ENCODE data around the gene TOP3A.
A peak's percentile ranks its signal among the peaks of the same experiment; 100 is the strongest.
"Not testable (repeated sequence)": the region's sequence is repeated elsewhere in the genome, so short reads cannot be mapped to it uniquely, and the experiment has no call there.

TOP3A gene, protein sequence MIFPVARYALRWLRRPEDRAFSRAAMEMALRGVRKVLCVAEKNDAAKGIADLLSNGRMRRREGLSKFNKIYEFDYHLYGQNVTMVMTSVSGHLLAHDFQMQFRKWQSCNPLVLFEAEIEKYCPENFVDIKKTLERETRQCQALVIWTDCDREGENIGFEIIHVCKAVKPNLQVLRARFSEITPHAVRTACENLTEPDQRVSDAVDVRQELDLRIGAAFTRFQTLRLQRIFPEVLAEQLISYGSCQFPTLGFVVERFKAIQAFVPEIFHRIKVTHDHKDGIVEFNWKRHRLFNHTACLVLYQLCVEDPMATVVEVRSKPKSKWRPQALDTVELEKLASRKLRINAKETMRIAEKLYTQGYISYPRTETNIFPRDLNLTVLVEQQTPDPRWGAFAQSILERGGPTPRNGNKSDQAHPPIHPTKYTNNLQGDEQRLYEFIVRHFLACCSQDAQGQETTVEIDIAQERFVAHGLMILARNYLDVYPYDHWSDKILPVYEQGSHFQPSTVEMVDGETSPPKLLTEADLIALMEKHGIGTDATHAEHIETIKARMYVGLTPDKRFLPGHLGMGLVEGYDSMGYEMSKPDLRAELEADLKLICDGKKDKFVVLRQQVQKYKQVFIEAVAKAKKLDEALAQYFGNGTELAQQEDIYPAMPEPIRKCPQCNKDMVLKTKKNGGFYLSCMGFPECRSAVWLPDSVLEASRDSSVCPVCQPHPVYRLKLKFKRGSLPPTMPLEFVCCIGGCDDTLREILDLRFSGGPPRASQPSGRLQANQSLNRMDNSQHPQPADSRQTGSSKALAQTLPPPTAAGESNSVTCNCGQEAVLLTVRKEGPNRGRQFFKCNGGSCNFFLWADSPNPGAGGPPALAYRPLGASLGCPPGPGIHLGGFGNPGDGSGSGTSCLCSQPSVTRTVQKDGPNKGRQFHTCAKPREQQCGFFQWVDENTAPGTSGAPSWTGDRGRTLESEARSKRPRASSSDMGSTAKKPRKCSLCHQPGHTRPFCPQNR

DNA sequence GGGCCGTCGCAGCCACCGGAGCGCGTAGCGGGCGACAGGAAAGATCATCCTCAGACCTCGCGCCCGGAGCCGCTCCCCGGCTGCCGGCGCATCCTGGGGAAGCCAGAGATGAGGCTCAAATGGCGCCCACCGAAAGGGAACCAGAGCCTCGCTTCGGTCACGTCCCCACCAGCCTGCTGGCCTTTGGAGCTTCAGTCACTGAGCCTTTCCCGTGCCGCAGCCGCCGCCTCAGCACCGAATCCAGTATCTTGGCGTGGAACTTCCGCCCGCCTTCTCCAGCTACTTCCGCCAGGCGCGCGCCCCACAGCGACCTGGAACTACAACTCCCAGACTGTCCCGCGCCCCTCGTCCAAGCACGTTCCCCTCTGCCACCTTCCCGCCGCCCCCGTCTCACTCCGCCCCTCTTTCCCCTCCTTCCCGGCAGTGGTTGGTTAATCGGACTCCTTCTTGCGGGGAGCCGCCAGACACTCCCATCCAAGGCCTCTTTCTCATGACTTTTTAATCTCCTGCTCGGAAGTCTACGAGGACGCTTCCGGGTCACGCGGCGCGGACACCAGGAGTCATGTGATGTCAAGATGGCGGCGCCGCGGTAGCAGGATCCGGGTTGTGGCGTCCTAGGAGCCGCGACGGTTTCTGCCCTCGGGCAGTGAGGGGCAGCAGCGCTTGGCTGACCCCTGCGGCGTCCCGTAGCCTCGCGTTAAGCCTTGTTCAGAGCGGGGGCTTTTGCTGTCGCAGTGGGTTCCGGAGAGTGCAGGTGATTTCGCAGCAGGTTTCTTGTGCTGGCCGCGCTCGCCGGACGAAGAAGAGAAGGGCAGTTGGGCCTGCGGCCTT is at the start of gene TOP3A, which contains the start of gene SMCR8:
Gene TOP3A, minus strand, starts transcription at position 264 of the 831 bp plus-strand sequence. Its CDS starts 216 bp downstream, at position 48.
Gene SMCR8, plus strand, starts transcription at position 563 of the 831 bp plus-strand sequence. CDS start 497 bp downstream, outside the sequence.
- DNase-seq: peak; percentile 98 to 99

GRCh38 chr17:18364166-18364565 is 49.4 kb upstream of the TOP3A start:
- no peak for DNase-seq

DNA sequence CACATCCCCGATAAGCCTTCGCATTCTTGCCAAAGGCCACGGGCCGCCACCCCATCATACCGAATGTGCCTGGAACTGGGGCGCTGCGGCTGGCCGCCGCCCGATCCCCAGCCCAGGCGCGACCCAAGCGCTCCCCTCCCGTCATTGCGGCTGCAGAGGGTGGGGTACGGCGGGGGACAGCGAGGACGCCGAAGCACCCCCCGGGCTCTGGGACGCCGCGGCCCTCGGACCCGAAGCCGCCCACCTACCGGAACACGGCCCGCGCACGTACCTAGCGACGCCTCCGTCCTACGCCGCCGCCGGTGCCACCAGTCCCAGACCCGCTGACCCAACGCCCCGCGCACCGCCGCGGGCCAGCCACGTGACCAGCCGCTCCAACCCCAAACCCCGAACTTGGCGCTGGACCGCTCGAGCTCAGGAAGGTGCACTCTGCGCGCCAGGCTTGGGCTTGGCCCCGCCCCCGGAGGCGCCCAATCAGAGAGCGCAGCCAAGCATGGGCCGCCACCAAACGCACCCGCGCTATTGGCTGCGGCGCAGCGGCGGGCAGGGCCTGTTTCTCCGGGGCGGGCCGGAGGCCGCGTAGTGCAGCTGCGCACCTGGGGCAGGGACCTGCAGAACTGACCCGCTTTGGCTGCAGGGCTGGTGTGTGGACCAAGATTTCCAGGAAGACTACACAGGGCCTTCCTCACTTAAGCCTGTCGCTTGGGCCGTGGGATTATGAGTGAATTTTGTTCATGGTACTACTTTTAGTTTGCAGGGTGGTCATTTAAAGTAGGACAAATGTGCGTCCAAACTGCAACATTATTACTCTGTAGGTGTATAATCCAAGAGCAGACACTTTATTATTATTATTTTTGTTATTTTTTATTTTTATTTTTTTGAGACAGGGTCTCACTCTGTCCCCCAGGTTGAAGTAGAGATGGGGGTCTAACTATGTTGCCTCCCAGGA is 48.6 kb upstream of the TOP3A start, which contains the start of gene SHMT1:
Gene SHMT1, minus strand, starts transcription at position 450 of the 949 bp plus-strand sequence. CDS start 7,569 bp downstream, outside the sequence.
- DNase-seq: peak; percentile 91 to 94

DNA sequence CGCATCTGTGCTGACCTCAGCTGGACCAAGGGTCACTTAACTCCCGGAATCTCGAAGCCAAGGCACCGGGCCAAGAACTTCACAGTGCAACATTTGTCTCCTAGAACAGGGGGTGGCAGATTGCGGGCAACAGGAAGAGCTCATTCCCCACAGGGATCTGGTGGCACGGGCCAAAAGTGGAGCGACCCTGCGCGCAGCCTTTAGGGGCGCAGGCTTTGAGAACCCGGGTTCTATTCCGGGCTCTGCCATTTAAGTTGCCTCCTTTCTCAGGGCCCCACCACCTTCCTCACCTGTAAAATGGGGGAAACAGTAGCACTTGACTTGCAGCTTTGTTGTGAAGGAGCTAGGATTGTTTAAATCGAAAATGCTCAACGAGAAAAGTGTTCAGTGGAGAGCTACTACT is 47.9 kb upstream of the TOP3A start:
- DNase-seq: peak; percentile 21 to 26

DNA sequence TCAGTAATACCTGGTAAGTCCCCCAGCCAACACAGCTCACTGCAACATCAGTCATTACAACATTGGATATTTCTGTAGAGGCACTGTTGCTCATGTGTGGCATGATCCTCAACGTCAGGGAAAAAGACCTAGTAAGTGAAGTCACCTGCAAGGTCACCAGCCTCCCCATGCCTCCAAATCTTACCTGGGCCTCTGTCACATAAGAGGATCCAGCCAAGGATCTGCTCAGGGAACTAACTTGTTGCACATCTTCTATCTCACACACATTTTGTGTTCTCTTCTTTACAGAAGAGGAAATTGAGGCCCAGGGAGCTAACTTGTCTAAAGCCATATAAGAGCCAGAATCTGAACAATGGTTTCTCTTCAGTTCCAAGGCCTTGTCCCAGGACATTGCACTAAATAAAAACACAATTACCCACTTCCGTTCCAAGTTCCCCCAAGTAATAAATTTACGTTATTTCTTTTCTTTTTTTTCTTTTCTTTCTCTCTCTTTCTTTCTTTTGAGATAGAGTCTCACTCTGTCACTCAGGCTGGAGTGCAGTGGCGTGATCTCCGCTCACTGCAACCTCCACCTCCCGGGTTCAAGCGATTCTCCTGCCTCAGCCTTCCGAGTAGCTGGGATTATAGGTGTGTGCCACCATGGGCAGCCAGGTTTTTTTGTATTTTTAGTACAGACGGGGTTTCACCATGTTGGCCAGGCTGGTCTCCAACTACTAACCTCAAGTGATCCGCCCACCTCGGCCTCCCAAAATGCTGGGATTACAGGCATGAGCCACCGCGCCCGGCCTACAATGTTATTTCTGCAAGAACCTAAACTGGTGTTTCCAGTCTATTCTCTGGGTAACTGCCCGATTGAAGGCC is 47.3 kb upstream of the TOP3A start:
- no peak for DNase-seq

- no peak for DNase-seq
Observed at GRCh38 chr17:18360518-18360917, 45.7 kb upstream of the TOP3A start.

DNA sequence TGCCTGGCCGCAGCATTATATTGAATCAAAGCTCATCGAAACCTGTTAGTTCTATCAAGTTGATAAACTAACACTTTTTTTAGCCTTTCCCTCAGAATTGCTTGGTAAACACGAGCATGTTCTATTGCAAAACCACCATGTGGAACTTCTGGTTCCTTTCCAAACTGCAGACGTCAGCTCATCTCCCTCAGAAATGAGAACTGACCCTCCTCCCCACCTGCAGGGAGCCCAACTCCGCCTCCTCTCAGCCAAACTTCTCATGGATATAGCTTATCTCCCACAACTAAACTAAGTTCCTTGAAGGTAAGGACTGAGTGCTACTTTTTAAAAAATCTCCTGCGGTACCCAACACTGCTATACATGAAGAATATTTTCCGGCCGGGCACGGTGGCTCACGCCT is 41.8 kb upstream of the TOP3A start:
- no peak for DNase-seq

- DNase-seq: no peak
Observed at GRCh38 chr17:18353541-18353940, 38.7 kb upstream of the TOP3A start.

GRCh38 chr17:18344021-18344420 is 29.2 kb upstream of the TOP3A start:
- no peak for DNase-seq

- no peak for DNase-seq
Observed at GRCh38 chr17:18339933-18340332, 25.1 kb upstream of the TOP3A start.

DNA sequence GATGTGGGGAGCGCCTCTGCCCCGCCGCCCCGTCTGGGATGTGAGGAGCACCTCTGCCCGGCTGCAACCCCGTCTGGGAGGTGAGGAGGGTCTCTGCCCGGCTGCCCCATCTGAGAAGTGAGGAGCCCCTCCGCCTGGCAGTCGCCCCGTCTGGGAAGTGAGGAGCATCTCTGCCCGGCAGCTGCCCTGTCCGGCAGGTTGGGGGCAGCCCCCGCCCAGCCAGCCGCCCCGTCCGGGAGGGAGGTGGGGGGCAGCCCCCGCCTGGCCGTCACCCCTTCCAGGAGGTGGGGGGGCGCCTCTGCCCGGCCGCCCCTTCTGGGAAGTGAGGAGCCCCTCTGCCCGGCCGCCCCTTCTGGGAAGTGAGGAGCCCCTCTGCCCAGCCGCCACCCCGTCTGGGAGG is 23.4 kb upstream of the TOP3A start:
- not testable (repeated sequence) for DNase-seq

- DNase-seq: no peak
Observed at GRCh38 chr17:18332909-18333489, 18.2 kb upstream of the TOP3A start.

GRCh38 chr17:18331879-18332278 is 17.1 kb upstream of the TOP3A start:
- DNase-seq: no peak

DNA sequence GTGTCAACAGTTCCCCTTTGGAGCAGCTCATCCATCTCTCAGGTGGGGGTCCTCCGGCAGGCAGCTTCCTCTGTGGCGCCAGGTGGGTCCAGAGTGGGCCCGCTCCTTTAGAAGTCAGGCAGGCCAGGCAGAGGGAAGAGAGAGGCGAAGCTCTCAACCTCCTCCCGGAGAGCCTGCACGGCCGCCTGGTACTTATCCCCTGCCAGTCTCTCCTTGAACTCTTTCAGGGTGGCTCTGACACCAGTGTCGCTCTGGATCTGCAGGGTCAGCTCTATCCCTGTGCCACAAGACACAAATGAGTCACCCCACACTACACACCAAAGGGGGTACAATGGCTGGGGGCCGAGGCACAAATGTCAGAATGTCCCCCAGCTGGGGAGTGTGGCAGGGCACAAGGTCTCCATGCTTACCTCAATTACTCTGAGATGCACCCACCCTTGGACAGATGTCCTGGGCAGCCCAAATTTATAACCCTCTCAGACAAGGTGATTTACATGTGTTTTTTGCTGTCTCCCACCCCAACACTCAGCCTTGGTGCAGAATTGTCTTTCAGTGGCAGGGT is 13.9 kb upstream of the TOP3A start:
- no peak for DNase-seq

- DNase-seq: no peak
Observed at GRCh38 chr17:18327556-18327955, 12.8 kb upstream of the TOP3A start.

DNA sequence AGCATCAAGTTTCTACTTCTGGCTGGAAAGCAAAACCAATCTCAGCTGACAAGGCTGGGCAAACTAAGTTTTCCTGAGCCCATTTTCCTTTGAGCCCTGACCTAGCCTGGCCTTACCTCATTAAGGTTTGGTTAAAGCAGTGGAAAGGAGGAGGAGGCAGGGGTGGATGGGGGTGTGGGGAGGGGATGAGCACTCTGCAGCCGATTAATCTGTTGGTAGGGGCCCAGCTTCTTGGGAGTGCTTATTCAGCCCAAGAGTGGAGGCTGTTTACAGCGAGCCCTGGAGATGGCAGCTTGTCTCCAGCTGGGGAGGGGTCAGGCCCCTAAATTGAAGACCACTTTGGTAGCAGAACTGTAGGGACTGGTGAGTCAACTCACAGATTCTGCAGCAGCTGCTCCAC is 12.3 kb upstream of the TOP3A start:
- no peak for DNase-seq

GRCh38 chr17:18326572-18326971 is 11.8 kb upstream of the TOP3A start:
- no peak for DNase-seq

DNA sequence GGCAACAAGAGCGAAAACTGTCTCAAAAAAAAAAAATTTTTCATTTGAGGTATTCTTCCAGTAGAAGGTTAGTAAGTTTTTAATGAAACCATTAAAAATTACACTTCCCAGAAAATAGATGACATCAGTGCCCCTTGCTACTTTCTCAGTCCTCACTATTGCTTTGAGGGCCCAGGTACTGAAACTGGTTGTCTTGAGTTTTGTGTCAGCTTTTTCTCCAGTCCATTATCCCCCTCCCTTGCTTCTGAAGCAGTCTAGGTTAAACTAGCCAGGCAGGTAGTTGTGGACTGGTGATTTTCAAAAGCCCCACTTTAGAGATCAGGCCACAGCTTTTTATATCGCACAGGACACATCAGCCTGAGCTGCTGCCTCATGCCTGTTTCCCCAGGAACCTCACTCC is 11.2 kb upstream of the TOP3A start:
- DNase-seq: no peak
